Uterus (tissue), 2 donors: Measurements from ENCODE around the gene BABAM2.

ENCODE experiments used
- POLR2A ChIP-seq, 2 donors: fragments of 450-650 bp; IDR thresholded peaks; one replicate each; pipeline ENCODE4 v1.6.1; 2016; ENCODE audit warnings: antibody characterized with exemption in 2 of 2, mild to moderate bottlenecking in 1 of 2, moderate library complexity in 1 of 2
- TF ChIP-seq, protein P1 (sequence below), 4 experiments: fragments of 200-600 bp in 2 of 4; fragments of 450-650 bp in 2 of 4; sonication (generic) in 2 of 4; IDR thresholded peaks; one replicate each; pipeline ENCODE4 v1.5.1; 2016 to 2019; ENCODE audit warnings: antibody characterized with exemption in 4 of 4, mild to moderate bottlenecking in 2 of 4, moderate library complexity in 1 of 4

GRCh38 chr2:28178946-28179345 lies 288.4 kb downstream of the BABAM2 start:
- no peak for TF ChIP-seq POLR2A (IDR thresholded peaks at IDR 0.05)
- TF ChIP-seq, protein P1, sequence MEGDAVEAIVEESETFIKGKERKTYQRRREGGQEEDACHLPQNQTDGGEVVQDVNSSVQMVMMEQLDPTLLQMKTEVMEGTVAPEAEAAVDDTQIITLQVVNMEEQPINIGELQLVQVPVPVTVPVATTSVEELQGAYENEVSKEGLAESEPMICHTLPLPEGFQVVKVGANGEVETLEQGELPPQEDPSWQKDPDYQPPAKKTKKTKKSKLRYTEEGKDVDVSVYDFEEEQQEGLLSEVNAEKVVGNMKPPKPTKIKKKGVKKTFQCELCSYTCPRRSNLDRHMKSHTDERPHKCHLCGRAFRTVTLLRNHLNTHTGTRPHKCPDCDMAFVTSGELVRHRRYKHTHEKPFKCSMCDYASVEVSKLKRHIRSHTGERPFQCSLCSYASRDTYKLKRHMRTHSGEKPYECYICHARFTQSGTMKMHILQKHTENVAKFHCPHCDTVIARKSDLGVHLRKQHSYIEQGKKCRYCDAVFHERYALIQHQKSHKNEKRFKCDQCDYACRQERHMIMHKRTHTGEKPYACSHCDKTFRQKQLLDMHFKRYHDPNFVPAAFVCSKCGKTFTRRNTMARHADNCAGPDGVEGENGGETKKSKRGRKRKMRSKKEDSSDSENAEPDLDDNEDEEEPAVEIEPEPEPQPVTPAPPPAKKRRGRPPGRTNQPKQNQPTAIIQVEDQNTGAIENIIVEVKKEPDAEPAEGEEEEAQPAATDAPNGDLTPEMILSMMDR (IDR thresholded peaks at IDR 0.05), result no peak
